IMR-90 (cell line): ENCODE results near the gene SLC5A1. TPM values are rescaled to one million over a fixed set of nuclear protein-coding genes. Genes with fewer than 3 reads are reported as not detected.

Source experiments
- ATAC-seq: fragments of 200-7000 bp; cut with Tn5 transposase; 2 replicates; pipeline ENCODE4 v1.9.1; 2020; ENCODE audit warnings: low read depth, mild to moderate bottlenecking, moderate library complexity
- BruUV-seq: library from RNA; stranded (reverse); fragments of 400-500 nt; replicated peaks from 2 replicates; lab custom pipeline; 2021; lab: Mats Ljungman, UMichigan
- CTCF ChIA-PET: fragments of 300-600 bp; formaldehyde crosslinking; extraction: SDS; loops from one replicate; lab custom pipeline; 2021; ENCODE audit warnings: antibody characterized with exemption; lab: Yijun Ruan, JAX
- POLR2A ChIA-PET: fragments of 300-600 bp; sonication (Branson Sonifier 250); formaldehyde crosslinking; loops from one replicate; lab custom pipeline; 2022; ENCODE audit warnings: antibody characterized with exemption; ENCODE audit not compliant: unreplicated experiment; lab: Charles Lee
- DNase-seq: peaks from one replicate; pipeline ENCODE4 v3.0.0; 2013
- H2AFZ ChIP-seq: replicated peaks from 2 replicates; pipeline ENCODE3; 2013; ENCODE audit warnings: low read length, mild to moderate bottlenecking; ENCODE audit not compliant: poor library complexity
- H2AK5ac ChIP-seq: 2 replicates; pipeline ENCODE4 v1.6.1; 2013; ENCODE audit warnings: low read depth, low read length, inconsistent platforms
- H2AK9ac ChIP-seq: replicated peaks from 2 replicates; pipeline ENCODE3; 2013; ENCODE audit warnings: mild to moderate bottlenecking, low read depth, low read length, moderate library complexity; ENCODE audit not compliant: poor library complexity
- H2BK120ac ChIP-seq: 2 replicates; pipeline ENCODE4 v1.6.1; 2013; ENCODE audit warnings: low read depth, low read length, inconsistent platforms
- H2BK15ac ChIP-seq: 3 replicates; pipeline ENCODE4 v1.6.1; 2013; ENCODE audit warnings: low read depth, low read length, inconsistent platforms
- H2BK20ac ChIP-seq: 2 replicates; pipeline ENCODE4 v1.6.1; 2013; ENCODE audit warnings: low read depth, mild to moderate bottlenecking, inconsistent platforms, low read length, moderate library complexity
- H2BK5ac ChIP-seq: 2 replicates; pipeline ENCODE4 v1.6.1; 2013; ENCODE audit warnings: mild to moderate bottlenecking, low read depth, low read length, inconsistent platforms; ENCODE audit not compliant: poor library complexity, severe bottlenecking
- H3K14ac ChIP-seq: replicated peaks from 2 replicates; pipeline ENCODE4 v1.6.1; 2013; ENCODE audit warnings: low read depth, low read length, inconsistent platforms
- H3K18ac ChIP-seq: 2 replicates; pipeline ENCODE4 v1.6.1; 2013; ENCODE audit warnings: low read depth, low read length, control low read depth
- H3K23ac ChIP-seq: 2 replicates; pipeline ENCODE4 v1.6.1; 2013; ENCODE audit warnings: low read depth, low read length, inconsistent platforms
- H3K27ac ChIP-seq: 2 replicates; pipeline ENCODE4 v1.5.1; 2013; ENCODE audit warnings: mild to moderate bottlenecking, control low read depth, low read length; ENCODE audit not compliant: insufficient read depth
- H3K27me3 ChIP-seq: 2 replicates; pipeline ENCODE4 v1.6.1; 2013; ENCODE audit warnings: low read length; ENCODE audit not compliant: control insufficient read depth, insufficient read depth
- H3K36me3 ChIP-seq: 2 replicates; pipeline ENCODE4 v1.6.1; 2013; ENCODE audit warnings: low read length, mixed read lengths; ENCODE audit not compliant: control insufficient read depth, insufficient read depth
- H3K4ac ChIP-seq: 2 replicates; pipeline ENCODE4 v1.6.1; 2013; ENCODE audit warnings: low read depth, low read length, inconsistent platforms
- H3K4me1 ChIP-seq: 2 replicates; pipeline ENCODE4 v1.6.1; 2013; ENCODE audit warnings: low read length, mixed read lengths; ENCODE audit not compliant: control insufficient read depth, insufficient read depth
- H3K4me2 ChIP-seq: 2 replicates; pipeline ENCODE4 v1.6.1; 2013; ENCODE audit warnings: low read depth, mild to moderate bottlenecking, control low read depth, low read length, moderate library complexity
- H3K4me3 ChIP-seq: 2 replicates; pipeline ENCODE4 v1.5.1; 2013; ENCODE audit warnings: low read depth, mild to moderate bottlenecking, control low read depth, low read length, moderate library complexity; ENCODE audit not compliant: insufficient read depth
- H3K56ac ChIP-seq: 2 replicates; pipeline ENCODE4 v1.6.1; 2013; ENCODE audit warnings: low read length, inconsistent platforms; ENCODE audit not compliant: insufficient read depth; ENCODE audit errors: extremely low read depth
- H3K79me1 ChIP-seq, 2 experiments: 2 replicates each; pipeline ENCODE4 v1.6.1; 2013; ENCODE audit warnings: low read length in 2 of 2, inconsistent platforms in 1 of 2, low read depth in 1 of 2
- H3K9ac ChIP-seq: 2 replicates; pipeline ENCODE4 v1.6.1; 2013; ENCODE audit warnings: low read depth, low read length, control low read depth
- H3K9me1 ChIP-seq: 2 replicates; pipeline ENCODE4 v1.6.1; 2013; ENCODE audit warnings: low read length, inconsistent platforms; ENCODE audit not compliant: insufficient read depth
- H3K9me3 ChIP-seq: 2 replicates; pipeline ENCODE4 v1.6.1; 2013; ENCODE audit warnings: low read length; ENCODE audit not compliant: control insufficient read depth, insufficient read depth
- H4K20me1 ChIP-seq: 2 replicates; pipeline ENCODE4 v1.6.1; 2013; ENCODE audit warnings: low read length, inconsistent platforms; ENCODE audit not compliant: insufficient read depth
- H4K5ac ChIP-seq: 2 replicates; pipeline ENCODE4 v1.6.1; 2013; ENCODE audit warnings: mild to moderate bottlenecking, low read depth, low read length, control low read depth
- H4K8ac ChIP-seq, 2 experiments: 2 replicates each; pipeline ENCODE4 v1.6.1; 2013; ENCODE audit warnings: low read depth in 2 of 2, low read length in 2 of 2, control low read depth in 1 of 2, inconsistent platforms in 1 of 2
- H4K91ac ChIP-seq: 2 replicates; pipeline ENCODE4 v1.6.1; 2013; ENCODE audit warnings: low read depth, low read length, inconsistent platforms; ENCODE audit not compliant: insufficient read depth
- FOS ChIP-seq: fragments of 150-350 bp; IDR thresholded peaks from 2 replicates; pipeline ENCODE4 v1.6.1; 2016; ENCODE audit warnings: low read depth, low read length
- MAZ ChIP-seq: IDR thresholded peaks from 2 replicates; pipeline ENCODE4 v1.6.1; 2012; ENCODE audit warnings: low read depth, mild to moderate bottlenecking, low read length, improper control_type of control experiment, moderate library complexity, borderline replicate concordance
- POLR2A ChIP-seq: IDR thresholded peaks from 2 replicates; pipeline ENCODE4 v1.6.1; 2012; ENCODE audit warnings: mild to moderate bottlenecking, low read depth, low read length
- WGBS, 2 experiments: methylation state at CpG; one replicate each; pipeline versions ENCODE4 v1.1.5 to v1.1.7; 2013; ENCODE audit warnings: missing lambda C conversion rate in 2 of 2; ENCODE audit not compliant: insufficient read length in 1 of 2; ENCODE audit errors: extremely low coverage in 2 of 2; 5-methylcytosine and 5-hydroxymethylcytosine counted together
- dilution Hi-C: fragments of 300-500 bp; cut with HindIII; formaldehyde crosslinking; loops from one replicate; pipeline ENCODE4 v1.14.3; 2018; ENCODE audit warnings: low sequenced_read_pairs; ENCODE audit not compliant: unreplicated experiment
- in situ Hi-C: fragments of 300-500 bp; cut with MboI; formaldehyde crosslinking; loops from 3 replicates; pipeline ENCODE4 v1.14.3; 2019; ENCODE audit warnings: low sequenced_read_pairs, inconsistent platforms, mixed read lengths
- intact Hi-C: fragments of 100-400 bp; cut with micrococcal nuclease; formaldehyde crosslinking; loops from 2 replicates; pipeline ENCODE4 v1.10.0; 2022
- polyA plus RNA-seq, 3 experiments: library from polyadenylated mRNA; depleted of rRNA; stranded (reverse); fragments of >200 nt; gene quantifications; 2 replicates each; pipeline ENCODE4 v1.2.3, GENCODE V29; 2012; ENCODE audit warnings: low replicate concordance in 1 of 3
- total RNA-seq: library from RNA; depleted of rRNA; stranded (reverse); fragments of >200 nt; gene quantifications from 2 replicates; pipeline ENCODE4 v1.2.3, GENCODE V29; 2012

SLC5A1 gene
- total and polyA plus RNA-seq, 2 of the 4 experiments (the other 2 are of a cell fraction) = not detected

- in situ Hi-C loops = loop anchor here (10.0 kb wide), 1 partner anchor 245 kb away; no protein-coding TSS in a partner anchor
- peaks cover 7% of the 10 kb centered on the region for H3K27me3 ChIP-seq
Measured at GRCh38 chr22:32000181-32000580, 42.9 kb upstream of the SLC5A1 start.

More at GRCh38 chr22:32000181-32000580, 42.9 kb upstream of the SLC5A1 start:
- Histone ChIP-seq H4K8ac (no peak overlapping the region), H4K5ac (no peak overlapping the region), H3K18ac (no peak overlapping the region), H3K4me3 (no peak overlapping the region), H2AK9ac (no peak overlapping the region), H4K20me1 (no peaks in the 10 kb centered on the region), H3K9me3 (no peaks in the 10 kb centered on the region), H3K23ac (no peak overlapping the region), H2BK15ac (no peak overlapping the region), H3K4ac (no peak overlapping the region), H2BK5ac (no peak overlapping the region), H3K4me2 (no peak overlapping the region), H2AK5ac (no peak overlapping the region), H3K79me1 (no peaks in the 10 kb centered on the region), H3K14ac (no peak overlapping the region), H2BK20ac (no peak overlapping the region), H3K27ac (no peak overlapping the region), H2BK120ac (no peak overlapping the region), H3K9me1 (no peaks in the 10 kb centered on the region), H4K91ac (no peak overlapping the region), H3K56ac (no peak overlapping the region), H3K9ac (no peak overlapping the region), H3K4me1 (no peaks in the 10 kb centered on the region), H2AFZ (no peak overlapping the region), H3K36me3 (no peaks in the 10 kb centered on the region)
- dilution Hi-C loops = no loop called here
- TF ChIP-seq POLR2A (no peak), MAZ (no peak), FOS (no peak)
- intact Hi-C loops = no loop called here
- no peak for DNase-seq
- no peak for ATAC-seq
- BruUV-seq = no TSS peak
- WGBS, 2 experiments = no CpG with 5 or more reads among the region's 1 CpG
- POLR2A ChIA-PET = no interaction called here
- CTCF ChIA-PET = no interaction called here
